Choroid plexus epithelial cell (primary cell): ENCODE measurements around the gene POLR1H.

Experiments used
- DNase-seq: peaks from one replicate; pipeline ENCODE4 v3.0.0-alpha.2; 2010; ENCODE audit warnings: low read depth
- H3K4me3 ChIP-seq: 2 replicates; pipeline ENCODE4 v1.5.1; 2011; ENCODE audit warnings: low read depth, mild to moderate bottlenecking, control low read depth, low read length, moderate library complexity
- CTCF ChIP-seq: conservative IDR thresholded peaks from 2 replicates; pipeline ENCODE4 v1.5.1; 2011; ENCODE audit warnings: low read depth, mild to moderate bottlenecking, control low read depth, inconsistent platforms, low read length, moderate library complexity

The POLR1H gene

GRCh38 chr6:30067460-30068139 is 6.5 kb downstream of the POLR1H start:
- no peak for TF ChIP-seq CTCF
- peak overlapping the region; percentile 75 for H3K4me3 ChIP-seq
- no peak for DNase-seq

- TF ChIP-seq CTCF, result peak; percentile 31
- peak; percentile 54 for DNase-seq
- peak overlapping the region; percentile 36 for H3K4me3 ChIP-seq
Measured at GRCh38 chr6:30071081-30071818, 10.2 kb downstream of the POLR1H start.

- DNase-seq, result no peak
- no peak for TF ChIP-seq CTCF
- no peak overlapping the region for H3K4me3 ChIP-seq
Measured at GRCh38 chr6:30071858-30072257, 10.8 kb downstream of the POLR1H start.

- no peak overlapping the region for H3K4me3 ChIP-seq
- no peak for DNase-seq
- TF ChIP-seq CTCF, result no peak
Measured at GRCh38 chr6:30073489-30074235, 12.6 kb downstream of the POLR1H start.

- DNase-seq, result no peak
- no peak for TF ChIP-seq CTCF
- no peak overlapping the region for H3K4me3 ChIP-seq
Measured at GRCh38 chr6:30074331-30075093, 13.4 kb downstream of the POLR1H start.

DNA sequence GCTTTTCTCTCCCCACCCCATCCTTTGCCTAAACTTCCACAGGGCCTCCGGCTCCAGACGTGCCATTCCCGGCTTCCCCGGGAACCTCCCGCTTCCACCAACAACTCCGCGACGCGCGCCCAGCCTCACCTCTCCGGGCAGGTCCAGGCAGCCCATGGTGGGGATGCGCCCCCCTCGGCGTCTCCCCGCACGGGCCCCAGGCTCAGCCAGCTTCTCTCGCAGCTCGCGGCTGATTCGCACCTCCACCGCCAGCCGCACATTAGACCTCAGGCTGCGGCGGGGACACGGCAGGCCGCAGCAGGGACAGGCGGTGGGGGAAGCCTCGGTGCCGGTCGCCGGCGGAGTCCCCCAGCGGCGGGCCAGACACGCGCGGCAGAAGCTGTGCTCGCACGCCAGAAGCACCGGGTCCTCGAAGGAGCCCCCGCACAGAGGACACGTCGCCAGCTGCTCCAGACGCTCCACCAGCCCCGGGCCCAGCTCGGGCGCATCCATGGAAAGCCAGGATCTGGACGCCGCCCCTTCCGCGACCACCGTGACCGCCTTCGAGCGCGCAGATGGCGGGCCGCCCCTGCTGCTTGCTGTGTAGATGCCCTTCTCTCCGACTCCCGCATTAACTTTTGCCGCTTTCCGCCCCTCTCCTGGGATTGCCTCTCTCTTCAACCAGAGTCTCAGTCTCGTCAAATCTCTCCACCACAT is 14.2 kb downstream of the POLR1H start, which contains the start of gene RNF39:
RNF39 (minus strand) TSS at position 676 of the 696 bp plus-strand sequence; CDS start at position 492, 184 bp downstream.
- TF ChIP-seq CTCF, result no peak
- no peak within 1 kb of the TSS for H3K4me3 ChIP-seq

More for the DNA sequence above, 14.2 kb downstream of the POLR1H start, which contains the start of gene RNF39:
- no peak for DNase-seq
